Left cardiac atrium (tissue), 4 donors: ENCODE data around the gene AVPR1A. TPM values are rescaled to one million over a fixed set of nuclear protein-coding genes. Genes with fewer than 3 reads are reported as not detected.

Source experiments
- ATAC-seq, 2 donors: fragments of 200-7000 bp; cut with Tn5 transposase; one replicate each; pipeline ENCODE4 v1.9.1; 2020; ENCODE audit warnings: mild to moderate bottlenecking in 2 of 2, moderate library complexity in 2 of 2
- DNase-seq: peaks from one replicate; pipeline ENCODE4 v3.0.0-alpha.2; 2020
- intact Hi-C, 2 donors: fragments of 100-400 bp; cut with DNase I; formaldehyde crosslinking; loops; one replicate each; pipeline versions ENCODE4 v1.14.1 to v1.15.1; 2022 to 2023
- total RNA-seq, 2 donors: library from RNA; stranded (reverse); fragmentation: NEBNext Ultra II Directional; extraction: Animal tissue kit (Norgen Biotek cat#: 25700); gene quantifications; one replicate each; pipeline ENCODE4 v1.2.1, GENCODE V29; 2021
- donor health status: DM: no; HTN: yes; CAD: no.
- donor health status: DM: no; HTN: yes; CAD: no; lungs with severe emphysema.
- donor health status: DM: yes; HTN: yes; CAD: no.
- donor health status: Dilated cardiomyopathy.

Gene AVPR1A
- total RNA-seq, 2 donors from 2014 or later, result 1.9 to 2.5 TPM

- no peak for DNase-seq
- no peak for ATAC-seq
- intact Hi-C loops, result loop anchor here in 1 of 2 donors (5.0 kb wide), 2 partner anchors 175 to 695 kb away; no protein-coding TSS in a partner anchor
Observed at GRCh38 chr12:63101920-63102319, 49.1 kb downstream of the AVPR1A start.

DNA sequence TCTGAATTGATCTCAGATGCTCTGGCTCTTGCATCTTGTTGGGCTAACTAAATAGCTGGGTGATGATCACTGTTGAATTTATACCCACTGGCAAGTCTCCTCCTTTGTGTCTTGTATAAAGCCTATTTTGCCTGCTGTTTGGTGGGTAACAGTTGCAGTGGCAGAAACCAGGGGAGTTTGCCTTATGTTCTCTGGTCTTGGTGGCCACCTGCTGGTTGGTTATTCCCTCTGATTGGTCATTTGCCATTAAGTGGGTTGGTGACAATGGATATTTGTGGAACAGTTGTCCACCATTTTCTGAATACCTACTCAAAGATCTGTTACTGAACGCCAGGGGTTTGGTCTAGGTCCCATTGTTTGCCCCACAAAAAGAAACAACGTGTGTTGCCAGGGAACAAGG lies 52.1 kb downstream of the AVPR1A start:
- ATAC-seq (no peak), DNase-seq (no peak)
- intact Hi-C loops, result no loop called here

- ATAC-seq, result no peak
- intact Hi-C loops, result no loop called here
- DNase-seq, result no peak
Observed at GRCh38 chr12:63095369-63095980, 55.5 kb downstream of the AVPR1A start.

DNA sequence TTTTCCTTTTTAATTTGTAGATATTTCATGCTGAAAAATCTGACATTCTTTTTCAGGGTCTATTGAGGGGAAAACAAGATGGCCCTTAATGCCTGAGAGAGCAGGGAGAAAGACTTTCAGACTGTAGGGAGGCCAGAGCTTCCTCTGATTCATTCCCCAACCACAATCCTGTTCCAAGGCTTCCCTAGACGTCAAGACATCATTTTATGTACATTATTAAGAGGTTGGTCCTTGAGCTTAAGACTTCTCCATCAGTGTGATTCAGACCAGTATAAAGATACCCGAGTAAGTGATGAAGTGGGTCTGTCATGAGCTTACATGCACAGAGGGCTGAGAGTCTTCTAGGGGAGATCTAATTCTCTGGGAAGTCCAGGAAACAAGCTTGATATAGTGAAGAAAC lies 57.3 kb downstream of the AVPR1A start:
- ATAC-seq, result no peak
- intact Hi-C loops, result no loop called here

GRCh38 chr12:63093084-63093483 lies 57.9 kb downstream of the AVPR1A start:
- intact Hi-C loops, result no loop called here
- ATAC-seq (no peak), DNase-seq (no peak)

More for the DNA sequence above, 57.3 kb downstream of the AVPR1A start:
- DNase-seq, result no peak

Other genes with a start within 250 kb of the AVPR1A start
- 1 to 10 TPM; 3.3 to 4.3 TPM for gene PPM1H, start 216.1 kb downstream of the AVPR1A start, total RNA-seq